Stimulated activated naive CD8-positive, alpha-beta T cell treated with anti-CD3 and anti-CD28 coated beads, Interleukin-15, amount 100 ng/mL, for 72 hours (primary cell): ENCODE data around the gene AQP10.
A peak's percentile ranks its signal among the peaks of the same experiment; 100 is the strongest.
"Not testable (repeated sequence)": the region's sequence is repeated elsewhere in the genome, so short reads cannot be mapped to it uniquely, and the experiment has no call there.

ENCODE experiments used
- ATAC-seq: fragments of 150-1000 bp; cut with Tn5 transposase; 2 replicates; pipeline ENCODE4 v1.10.0; 2021; ENCODE audit warnings: mild to moderate bottlenecking, moderate library complexity
- DNase-seq, 2 donors: peaks; one replicate each; pipeline ENCODE4 v3.0.0; 2021 to 2022
- H3K27ac Mint-ChIP-seq, 2 donors: one replicate each; pipeline ENCODE4 v1.8.0; 2022; ENCODE audit warnings: mild to moderate bottlenecking in 2 of 2, mixed read lengths in 2 of 2, moderate library complexity in 2 of 2
- H3K27me3 Mint-ChIP-seq: one replicate; pipeline ENCODE4 v1.8.0; 2022; ENCODE audit warnings: mixed read lengths
- H3K4me1 Mint-ChIP-seq: one replicate; pipeline ENCODE4 v1.8.0; 2022; ENCODE audit warnings: mild to moderate bottlenecking, mixed read lengths
- H3K4me3 Mint-ChIP-seq, 2 donors: one replicate each; pipeline ENCODE4 v1.8.0; 2022; ENCODE audit warnings: mild to moderate bottlenecking in 2 of 2, mixed read lengths in 2 of 2, moderate library complexity in 1 of 2
- H3K9me3 Mint-ChIP-seq, 2 donors: one replicate each; pipeline ENCODE4 v1.8.0; 2022; ENCODE audit warnings: mixed read lengths in 2 of 2

Gene AQP10, protein sequence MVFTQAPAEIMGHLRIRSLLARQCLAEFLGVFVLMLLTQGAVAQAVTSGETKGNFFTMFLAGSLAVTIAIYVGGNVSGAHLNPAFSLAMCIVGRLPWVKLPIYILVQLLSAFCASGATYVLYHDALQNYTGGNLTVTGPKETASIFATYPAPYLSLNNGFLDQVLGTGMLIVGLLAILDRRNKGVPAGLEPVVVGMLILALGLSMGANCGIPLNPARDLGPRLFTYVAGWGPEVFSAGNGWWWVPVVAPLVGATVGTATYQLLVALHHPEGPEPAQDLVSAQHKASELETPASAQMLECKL

GRCh38 chr1:154320882-154321608 is at the start of gene AQP10:
Gene AQP10 (plus strand): TSS chr1:154321093. CDS start chr1:154321156, 63 bp downstream.
- no peak for ATAC-seq

DNA sequence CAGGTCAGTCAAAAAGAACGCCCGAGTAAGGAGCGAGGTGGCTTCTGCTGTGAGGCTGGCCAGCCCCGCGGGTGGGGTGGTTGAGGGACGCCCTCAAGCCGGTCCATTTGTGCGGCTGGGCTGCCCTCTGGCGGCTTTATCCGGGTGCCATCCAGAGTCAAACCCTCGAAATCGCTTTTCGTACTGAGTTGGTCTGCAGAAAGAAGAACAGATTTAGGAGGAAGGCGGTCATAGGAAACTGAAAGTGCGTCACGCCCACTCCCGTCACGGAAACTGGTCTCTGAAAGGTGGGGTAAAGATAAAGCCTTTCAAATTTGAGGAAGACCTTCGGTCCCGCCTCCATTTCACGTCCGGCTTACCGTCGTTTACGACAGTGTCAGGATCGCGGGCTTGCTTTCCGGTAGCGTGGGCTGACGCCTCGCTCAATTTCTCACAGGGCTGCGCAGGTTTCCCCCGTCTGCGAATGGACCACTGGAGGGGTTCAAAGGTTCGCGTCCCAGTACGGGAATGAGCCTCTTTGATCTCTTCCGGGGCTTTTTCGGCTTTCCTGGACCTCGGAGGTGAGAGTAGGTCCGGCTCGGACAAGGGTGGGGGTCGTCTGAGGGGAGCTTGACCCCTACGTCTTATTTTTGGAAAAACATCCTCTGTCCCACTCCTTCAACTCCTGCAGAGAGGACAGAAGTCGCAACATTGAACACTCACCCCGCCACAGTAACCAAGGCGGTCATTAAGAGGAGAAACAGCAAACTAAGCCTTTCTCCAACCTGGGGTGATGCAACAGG is 48.5 kb upstream of the AQP10 start, which contains the start of gene HAX1:
HAX1 (plus strand) TSS at position 413 of the 782 bp plus-strand sequence; CDS start at position 508, 95 bp downstream.
- ATAC-seq = peak; percentile 96
- peaks cover 62% of the 10 kb centered on the region for H3K4me1 Mint-ChIP-seq

More at GRCh38 chr1:154320882-154321608, at the start of gene AQP10:
- Mint-ChIP-seq H3K9me3 (peaks cover 5% of the 10 kb centered on the region in 2 donors), H3K4me3 (no peak within 1 kb of the TSS), H3K27me3 (peaks cover 6% of the 10 kb centered on the region), H3K27ac (no peak within 1 kb of the TSS), H3K4me1 (peaks cover 13% of the 10 kb centered on the region)
- no peak for DNase-seq

DNA sequence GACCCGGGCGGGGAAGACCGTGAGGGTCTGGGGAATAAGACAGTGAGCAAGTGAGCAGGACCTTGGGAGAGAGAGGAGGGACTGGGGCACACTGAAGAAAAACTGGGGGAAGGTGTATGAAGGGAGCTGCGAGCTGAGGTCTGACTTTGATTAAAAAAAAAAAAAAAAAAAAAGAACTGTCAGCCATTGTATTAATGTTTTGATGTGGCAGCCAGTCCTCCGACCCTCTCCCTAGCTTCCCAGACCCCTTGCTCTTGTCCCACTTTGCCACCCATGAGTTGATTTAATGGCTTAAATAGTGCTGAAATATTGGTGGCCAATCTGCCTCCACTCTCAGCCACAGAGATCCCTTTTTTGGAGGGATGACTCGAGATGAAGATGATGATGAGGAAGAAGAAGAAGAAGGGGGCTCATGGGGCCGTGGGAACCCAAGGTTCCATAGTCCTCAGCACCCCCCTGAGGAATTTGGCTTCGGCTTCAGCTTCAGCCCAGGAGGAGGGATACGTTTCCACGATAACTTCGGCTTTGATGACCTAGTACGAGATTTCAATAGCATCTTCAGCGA is 47.8 kb upstream of the AQP10 start:
- H3K27ac Mint-ChIP-seq = peak overlapping the region; percentile 100
- ATAC-seq (no peak), DNase-seq (no peak)
- peaks cover 62% of the 10 kb centered on the region for H3K4me1 Mint-ChIP-seq
- H3K9me3 Mint-ChIP-seq = no peaks in the 10 kb centered on the region
- H3K4me3 Mint-ChIP-seq = peak overlapping the region; percentile 97 to 100
- H3K27me3 Mint-ChIP-seq = no peaks in the 10 kb centered on the region

More for the DNA sequence above, 48.5 kb upstream of the AQP10 start, which contains the start of gene HAX1:
- Mint-ChIP-seq H3K27me3 (no peaks in the 10 kb centered on the region), H3K27ac (peak within 1 kb of the TSS; percentile 100), H3K9me3 (no peaks in the 10 kb centered on the region), H3K4me3 (peak within 1 kb of the TSS; percentile 97 to 100)
- peak; percentile 94 to 98 for DNase-seq

DNA sequence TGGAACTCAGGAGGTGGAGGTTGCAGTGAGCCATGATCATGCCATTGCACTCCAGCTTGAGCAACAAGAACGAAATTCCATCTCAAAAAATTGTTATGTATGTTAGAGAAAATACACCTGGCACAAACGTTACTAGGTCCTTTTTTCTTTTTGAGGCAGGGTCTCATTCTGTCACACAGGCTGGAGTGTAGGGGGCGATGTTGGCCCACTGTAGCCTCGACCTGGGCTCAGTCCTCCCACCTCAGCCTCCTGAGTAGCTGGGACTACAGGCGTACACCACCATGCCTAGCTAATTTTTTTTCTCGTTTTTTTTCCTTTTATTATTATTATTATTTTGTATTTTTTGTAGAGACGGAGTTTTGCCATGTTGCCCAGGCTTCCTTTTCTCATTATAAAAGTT is 44.1 kb upstream of the AQP10 start:
- H3K4me1 Mint-ChIP-seq = peaks cover 32% of the 10 kb centered on the region
- no peaks in the 10 kb centered on the region for H3K9me3 Mint-ChIP-seq
- H3K27ac Mint-ChIP-seq = no peak overlapping the region
- DNase-seq (peak; percentile 13 to 34), ATAC-seq (no peak)
- H3K27me3 Mint-ChIP-seq = no peaks in the 10 kb centered on the region
- no peak overlapping the region for H3K4me3 Mint-ChIP-seq

- not testable (repeated sequence) for H3K4me3 Mint-ChIP-seq, H3K27me3 Mint-ChIP-seq, ATAC-seq, H3K4me1 Mint-ChIP-seq, H3K27ac Mint-ChIP-seq, H3K9me3 Mint-ChIP-seq, DNase-seq
Measured at GRCh38 chr1:154287591-154287990, 33.3 kb upstream of the AQP10 start.

- H3K4me3 Mint-ChIP-seq = no peak overlapping the region
- no peak for DNase-seq
- peaks cover 6 to 7% of the 10 kb centered on the region in 2 donors for H3K9me3 Mint-ChIP-seq
- ATAC-seq = no peak
- no peaks in the 10 kb centered on the region for H3K4me1 Mint-ChIP-seq
- H3K27ac Mint-ChIP-seq = no peak overlapping the region
- H3K27me3 Mint-ChIP-seq = no peaks in the 10 kb centered on the region
Measured at GRCh38 chr1:154288661-154289060, 32.2 kb upstream of the AQP10 start.

DNA sequence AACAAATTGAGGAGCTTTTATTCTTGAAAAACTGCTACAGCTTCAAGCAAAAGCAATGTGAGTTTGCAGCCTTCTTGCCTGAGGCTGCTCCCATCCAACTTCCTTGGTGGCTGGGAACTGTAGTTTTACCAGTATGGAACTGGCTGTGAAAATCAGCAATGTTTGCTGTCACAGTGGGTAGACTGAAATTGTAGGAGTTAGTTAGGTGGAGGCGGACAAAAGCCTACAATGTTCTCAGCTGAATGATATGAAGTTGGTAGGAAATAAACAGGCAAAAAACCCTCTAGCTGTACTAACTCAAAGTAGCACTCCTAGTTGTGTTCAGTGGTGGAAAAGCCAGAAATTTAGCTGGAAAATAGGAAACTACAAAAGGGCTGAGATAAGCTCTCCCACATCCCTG is 30.0 kb upstream of the AQP10 start:
- no peaks in the 10 kb centered on the region for H3K4me1 Mint-ChIP-seq
- H3K27ac Mint-ChIP-seq = no peak overlapping the region
- no peak overlapping the region for H3K4me3 Mint-ChIP-seq
- ATAC-seq = no peak
- H3K27me3 Mint-ChIP-seq = no peaks in the 10 kb centered on the region
- no peak for DNase-seq
- peaks cover 10 to 21% of the 10 kb centered on the region in 2 donors for H3K9me3 Mint-ChIP-seq

- H3K9me3 Mint-ChIP-seq = peaks cover 10 to 21% of the 10 kb centered on the region in 2 donors
- no peak for ATAC-seq
- H3K4me1 Mint-ChIP-seq = no peaks in the 10 kb centered on the region
- no peak overlapping the region for H3K27ac Mint-ChIP-seq
- H3K4me3 Mint-ChIP-seq = no peak overlapping the region
- no peak for DNase-seq
- H3K27me3 Mint-ChIP-seq = no peaks in the 10 kb centered on the region
Measured at GRCh38 chr1:154295408-154296235, 25.3 kb upstream of the AQP10 start.

DNA sequence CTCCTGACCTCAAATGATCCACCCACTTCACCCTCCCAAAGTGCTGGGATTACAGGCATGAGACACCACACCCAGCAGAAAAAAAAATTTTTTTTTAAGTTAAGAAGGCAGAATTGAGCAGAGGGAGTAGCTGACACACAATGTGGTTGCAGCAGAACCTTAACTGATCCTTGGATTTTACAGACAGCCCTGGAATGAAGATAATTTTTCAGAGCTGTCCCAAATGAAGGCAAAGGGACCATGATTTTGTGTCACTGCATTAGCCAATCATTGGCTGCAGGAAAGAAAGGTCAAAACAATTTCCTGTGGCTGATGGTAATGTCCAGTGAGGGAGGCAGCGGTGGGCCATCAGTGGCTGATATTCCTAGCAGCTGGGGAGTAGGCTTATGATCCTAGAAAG is 19.3 kb upstream of the AQP10 start:
- no peak for ATAC-seq
- Mint-ChIP-seq H3K27me3 (no peaks in the 10 kb centered on the region), H3K4me1 (peaks cover 5% of the 10 kb centered on the region), H3K4me3 (no peak overlapping the region), H3K27ac (no peak overlapping the region), H3K9me3 (no peaks in the 10 kb centered on the region)
- no peak for DNase-seq

GRCh38 chr1:154304664-154305337 is 16.1 kb upstream of the AQP10 start:
- H3K27me3 Mint-ChIP-seq = no peaks in the 10 kb centered on the region
- no peak overlapping the region for H3K4me3 Mint-ChIP-seq
- ATAC-seq = peak; percentile 95
- peak in 1 of 2 donors; percentile 55 for DNase-seq
- H3K9me3 Mint-ChIP-seq = no peaks in the 10 kb centered on the region
- H3K27ac Mint-ChIP-seq = no peak overlapping the region
- H3K4me1 Mint-ChIP-seq = peaks cover 12% of the 10 kb centered on the region

- H3K4me3 Mint-ChIP-seq = no peak overlapping the region
- no peaks in the 10 kb centered on the region for H3K9me3 Mint-ChIP-seq
- no peaks in the 10 kb centered on the region for H3K27me3 Mint-ChIP-seq
- H3K4me1 Mint-ChIP-seq = peaks cover 12% of the 10 kb centered on the region
- no peak for ATAC-seq
- H3K27ac Mint-ChIP-seq = no peak overlapping the region
- no peak for DNase-seq
Measured at GRCh38 chr1:154306151-154306550, 14.7 kb upstream of the AQP10 start.

DNA sequence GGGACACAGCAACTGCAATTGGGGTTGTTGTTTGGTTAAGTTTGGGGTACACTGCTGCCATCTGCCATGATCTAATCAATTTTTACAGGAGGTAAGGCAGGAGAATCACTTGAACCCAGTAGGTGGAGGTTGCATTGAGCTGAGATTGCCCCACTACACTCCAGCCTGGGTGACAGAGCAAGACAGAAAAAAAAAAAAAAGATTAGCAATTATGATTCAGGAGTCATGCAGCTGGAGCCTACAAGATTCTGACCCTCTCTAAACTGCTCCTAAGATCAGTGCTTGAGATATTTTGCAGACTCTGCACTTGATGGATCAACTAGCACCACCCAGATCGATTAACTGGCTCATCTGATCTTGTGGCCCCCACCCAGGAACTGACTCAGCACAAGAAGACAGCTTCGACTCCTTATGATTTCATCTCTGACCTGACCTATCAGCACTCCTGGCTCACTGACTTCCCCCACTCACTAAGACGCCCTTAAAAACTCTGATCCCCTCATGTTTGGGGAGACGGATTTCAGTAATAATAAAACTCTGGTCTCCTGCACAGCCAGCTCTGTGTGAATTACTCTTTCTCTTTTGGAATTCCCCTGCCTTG is 13.1 kb upstream of the AQP10 start:
- ATAC-seq, DNase-seq, H3K27ac Mint-ChIP-seq, H3K27me3 Mint-ChIP-seq, H3K4me3 Mint-ChIP-seq, H3K9me3 Mint-ChIP-seq: not testable (repeated sequence)
- H3K4me1 Mint-ChIP-seq = peaks cover 12% of the 10 kb centered on the region

- not testable (repeated sequence) for H3K4me3 Mint-ChIP-seq, H3K27ac Mint-ChIP-seq, H3K9me3 Mint-ChIP-seq, H3K27me3 Mint-ChIP-seq, ATAC-seq, DNase-seq
- H3K4me1 Mint-ChIP-seq = peaks cover 12% of the 10 kb centered on the region
Measured at GRCh38 chr1:154309136-154309535, 11.8 kb upstream of the AQP10 start.
